ENCODE measurements around the gene ICE2.
"Not testable (repeated sequence)": the region's sequence is repeated elsewhere in the genome, so short reads cannot be mapped to it uniquely, and the experiment has no call there.

DNA sequence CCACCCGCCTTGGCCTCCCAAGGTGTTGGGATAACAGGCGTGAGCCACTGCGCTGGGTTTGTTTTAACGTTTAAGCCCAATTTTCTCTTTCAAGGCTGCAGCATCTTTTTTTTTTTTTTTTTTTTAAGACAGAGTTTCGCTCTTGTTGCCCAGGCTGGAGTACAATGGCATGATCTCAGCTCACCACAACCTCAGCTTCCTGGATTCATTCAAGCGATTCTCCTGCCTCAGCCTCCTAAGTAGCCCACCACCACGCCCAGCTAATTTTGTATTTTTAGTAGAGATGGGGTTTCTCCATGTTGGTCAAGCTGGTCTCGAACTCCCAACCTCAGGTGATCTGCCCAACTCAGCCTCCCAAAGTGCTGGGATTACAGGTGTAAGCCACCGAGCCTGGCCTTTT, 68.6 kb downstream of the ICE2 start:
- not testable (repeated sequence) for TF ChIP-seq POLR2A (IDR thresholded peaks at IDR 0.05)
- TF ChIP-seq, protein P1, sequence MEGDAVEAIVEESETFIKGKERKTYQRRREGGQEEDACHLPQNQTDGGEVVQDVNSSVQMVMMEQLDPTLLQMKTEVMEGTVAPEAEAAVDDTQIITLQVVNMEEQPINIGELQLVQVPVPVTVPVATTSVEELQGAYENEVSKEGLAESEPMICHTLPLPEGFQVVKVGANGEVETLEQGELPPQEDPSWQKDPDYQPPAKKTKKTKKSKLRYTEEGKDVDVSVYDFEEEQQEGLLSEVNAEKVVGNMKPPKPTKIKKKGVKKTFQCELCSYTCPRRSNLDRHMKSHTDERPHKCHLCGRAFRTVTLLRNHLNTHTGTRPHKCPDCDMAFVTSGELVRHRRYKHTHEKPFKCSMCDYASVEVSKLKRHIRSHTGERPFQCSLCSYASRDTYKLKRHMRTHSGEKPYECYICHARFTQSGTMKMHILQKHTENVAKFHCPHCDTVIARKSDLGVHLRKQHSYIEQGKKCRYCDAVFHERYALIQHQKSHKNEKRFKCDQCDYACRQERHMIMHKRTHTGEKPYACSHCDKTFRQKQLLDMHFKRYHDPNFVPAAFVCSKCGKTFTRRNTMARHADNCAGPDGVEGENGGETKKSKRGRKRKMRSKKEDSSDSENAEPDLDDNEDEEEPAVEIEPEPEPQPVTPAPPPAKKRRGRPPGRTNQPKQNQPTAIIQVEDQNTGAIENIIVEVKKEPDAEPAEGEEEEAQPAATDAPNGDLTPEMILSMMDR (IDR thresholded peaks at IDR 0.05): not testable (repeated sequence)
